GM21360 (cell line): ENCODE results near the gene GPR146.

ENCODE experiments used
- ATAC-seq: cut with Tn5 transposase; IDR thresholded peaks from one replicate; pipeline ENCODE4 v1.9.1; 2021; ENCODE audit warnings: mild to moderate bottlenecking, moderate library complexity; ENCODE audit not compliant: unreplicated experiment

The GPR146 gene

GRCh38 chr7:1041551-1042491 is 2.5 kb upstream of the GPR146 start:
- ATAC-seq = no peak

GRCh38 chr7:1042492-1042833 is 1.9 kb upstream of the GPR146 start:
- no peak for ATAC-seq

GRCh38 chr7:1043552-1044188 is 676 bp upstream of the GPR146 start:
- no peak for ATAC-seq

- ATAC-seq = no peak
Measured at GRCh38 chr7:1045069-1046063, 1.0 kb downstream of the GPR146 start.

- no peak for ATAC-seq
Measured at GRCh38 chr7:1046722-1047679, 2.7 kb downstream of the GPR146 start.

GRCh38 chr7:1049006-1049741 is 4.8 kb downstream of the GPR146 start:
- no peak for ATAC-seq

- ATAC-seq = no peak
Measured at GRCh38 chr7:1049801-1050200, 5.5 kb downstream of the GPR146 start.

GRCh38 chr7:1050254-1050906 is 6.0 kb downstream of the GPR146 start:
- no peak for ATAC-seq

- no peak for ATAC-seq
Measured at GRCh38 chr7:1050956-1051690, 6.8 kb downstream of the GPR146 start.

- no peak for ATAC-seq
Measured at GRCh38 chr7:1052031-1052818, 7.9 kb downstream of the GPR146 start.

- ATAC-seq = no peak
Measured at GRCh38 chr7:1053002-1053411, 8.7 kb downstream of the GPR146 start.

- ATAC-seq = no peak
Measured at GRCh38 chr7:1053816-1054370, 9.5 kb downstream of the GPR146 start.

GRCh38 chr7:1054438-1054837 is 10.1 kb downstream of the GPR146 start:
- no peak for ATAC-seq

GRCh38 chr7:1054861-1055450 is 10.6 kb downstream of the GPR146 start:
- no peak for ATAC-seq

GRCh38 chr7:1055491-1055955 is 11.2 kb downstream of the GPR146 start:
- ATAC-seq = no peak

- ATAC-seq = no peak
Measured at GRCh38 chr7:1055956-1056784, 11.8 kb downstream of the GPR146 start.
